ENCODE data around the gene C17orf100. TPM values are rescaled to one million over a fixed set of nuclear protein-coding genes. Genes with fewer than 3 reads are reported as not detected.

Gene C17orf100
- total and polyA plus RNA-seq, 2 of the 13 experiments (the other 11 are each of a cell fraction or from before 2014, with no cell fraction given), result 3.6 to 8.7 TPM

DNA sequence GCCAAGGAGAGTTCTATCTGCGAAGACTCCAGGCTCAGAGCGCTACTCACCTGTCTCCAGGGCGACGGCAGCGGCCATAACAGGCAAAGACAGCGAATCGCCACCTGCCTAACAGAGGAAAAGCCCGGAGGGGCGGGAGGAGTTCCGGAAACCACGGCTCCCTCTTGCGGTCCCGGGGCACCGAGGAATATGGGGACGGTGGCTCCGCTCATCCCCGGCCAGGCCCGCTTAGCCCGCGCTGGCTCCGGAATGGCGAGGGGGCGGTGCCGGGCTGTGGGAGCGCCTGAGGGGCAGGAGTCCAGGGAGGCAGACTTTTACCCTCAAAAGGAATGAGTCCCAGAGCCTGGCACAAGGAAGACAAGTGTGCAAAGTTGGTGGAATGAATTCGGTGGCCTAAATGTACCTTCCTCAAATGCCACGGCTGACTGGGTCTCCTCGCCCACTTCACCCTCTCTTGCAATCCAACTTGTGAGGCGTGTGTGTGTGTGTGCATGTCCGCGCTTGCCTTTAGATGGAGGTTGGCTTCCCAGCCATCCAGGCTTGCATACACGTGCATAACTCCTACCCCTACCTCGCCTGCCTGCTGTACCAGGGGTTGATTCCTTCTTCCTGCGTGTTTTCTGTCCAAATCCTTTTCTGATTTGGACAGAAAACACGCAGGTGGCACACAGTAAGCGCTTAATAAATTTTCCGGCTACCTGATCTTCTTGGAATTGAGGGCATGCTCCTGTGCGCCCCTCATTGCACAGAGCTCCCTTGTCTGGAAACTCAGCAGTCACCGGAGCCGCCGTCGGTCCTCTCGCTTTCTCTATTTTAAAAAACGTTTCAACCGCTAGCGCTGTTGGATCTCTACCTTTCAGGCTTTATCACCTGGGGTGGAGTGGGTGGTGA, 3.5 kb downstream of the C17orf100 start:
- Histone ChIP-seq H3K4me3 (replicated peaks in 1 of 3; ENCODE audit: insufficient read depth in 1 of 3, low read depth in 2 of 3, low read length in 3 of 3) (0 out of 6 replicates have a peak overlapping the region, but pooled peaks of 1 of the 3 experiments have one; percentile 77), H3K9me3 (ENCODE audit: low read length) (no peaks in the 10 kb centered on the region), H3K79me2 (ENCODE audit: insufficient read depth, low read length) (peaks cover 41% of the 10 kb centered on the region), H3K4me1 (ENCODE audit: insufficient read depth, low read length) (peaks cover 40% of the 10 kb centered on the region), H3K9ac (ENCODE audit: insufficient read depth, low read depth, low read length) (no peak overlapping the region), H3K36me3 (replicated peaks in 1 of 2; ENCODE audit: control insufficient read depth in 1 of 2, insufficient read depth in 2 of 2, low read length in 2 of 2) (peaks cover 0 to 2% of the 10 kb centered on the region in 2 experiments; a peak in 3 of 5 replicates), H3K4me2 (ENCODE audit: low read depth, low read length) (peak overlapping the region; percentile 90), H4K20me1 (ENCODE audit: insufficient read depth, low read length) (peaks cover 14% of the 10 kb centered on the region), H3K27ac (ENCODE audit: extremely low read length, insufficient read depth, low read length) (no peak overlapping the region), H2AFZ (ENCODE audit: low read length) (no peak overlapping the region), H3K27me3 (ENCODE audit: control insufficient read depth in 1 of 2, insufficient read depth in 2 of 2, low read length in 2 of 2) (no peaks in the 10 kb centered on the region; a peak in 1 of 5 replicates)
- ATAC-seq (no peak), DNase-seq (ENCODE audit: low spot score) (no peak), FAIRE-seq (no peak)
- CTCF ChIA-PET (ENCODE audit: low intra/inter-chr PET ratio, low total read pairs), result no interaction called here
- POLR2A ChIA-PET, result no interaction called here
- intact Hi-C loops (cut with micrococcal nuclease; ENCODE audit: unreplicated experiment), result loop anchor here (5.0 kb wide), 1 partner anchor 357 kb away; the partner anchor contains the start of gene RNASEK
- 95% methylated on average over 35 of the region's 46 CpGs for WGBS (ENCODE audit: low lambda C conversion rate)
- BruUV-seq (replicated peaks), result no TSS peak
- in situ Hi-C loops (cut with HindIII; ENCODE audit: extremely low pct_ligation_motif_present, low pct_unique_long_range_greater_than_20kb), result no loop called here
- TF ChIP-seq, protein P1, sequence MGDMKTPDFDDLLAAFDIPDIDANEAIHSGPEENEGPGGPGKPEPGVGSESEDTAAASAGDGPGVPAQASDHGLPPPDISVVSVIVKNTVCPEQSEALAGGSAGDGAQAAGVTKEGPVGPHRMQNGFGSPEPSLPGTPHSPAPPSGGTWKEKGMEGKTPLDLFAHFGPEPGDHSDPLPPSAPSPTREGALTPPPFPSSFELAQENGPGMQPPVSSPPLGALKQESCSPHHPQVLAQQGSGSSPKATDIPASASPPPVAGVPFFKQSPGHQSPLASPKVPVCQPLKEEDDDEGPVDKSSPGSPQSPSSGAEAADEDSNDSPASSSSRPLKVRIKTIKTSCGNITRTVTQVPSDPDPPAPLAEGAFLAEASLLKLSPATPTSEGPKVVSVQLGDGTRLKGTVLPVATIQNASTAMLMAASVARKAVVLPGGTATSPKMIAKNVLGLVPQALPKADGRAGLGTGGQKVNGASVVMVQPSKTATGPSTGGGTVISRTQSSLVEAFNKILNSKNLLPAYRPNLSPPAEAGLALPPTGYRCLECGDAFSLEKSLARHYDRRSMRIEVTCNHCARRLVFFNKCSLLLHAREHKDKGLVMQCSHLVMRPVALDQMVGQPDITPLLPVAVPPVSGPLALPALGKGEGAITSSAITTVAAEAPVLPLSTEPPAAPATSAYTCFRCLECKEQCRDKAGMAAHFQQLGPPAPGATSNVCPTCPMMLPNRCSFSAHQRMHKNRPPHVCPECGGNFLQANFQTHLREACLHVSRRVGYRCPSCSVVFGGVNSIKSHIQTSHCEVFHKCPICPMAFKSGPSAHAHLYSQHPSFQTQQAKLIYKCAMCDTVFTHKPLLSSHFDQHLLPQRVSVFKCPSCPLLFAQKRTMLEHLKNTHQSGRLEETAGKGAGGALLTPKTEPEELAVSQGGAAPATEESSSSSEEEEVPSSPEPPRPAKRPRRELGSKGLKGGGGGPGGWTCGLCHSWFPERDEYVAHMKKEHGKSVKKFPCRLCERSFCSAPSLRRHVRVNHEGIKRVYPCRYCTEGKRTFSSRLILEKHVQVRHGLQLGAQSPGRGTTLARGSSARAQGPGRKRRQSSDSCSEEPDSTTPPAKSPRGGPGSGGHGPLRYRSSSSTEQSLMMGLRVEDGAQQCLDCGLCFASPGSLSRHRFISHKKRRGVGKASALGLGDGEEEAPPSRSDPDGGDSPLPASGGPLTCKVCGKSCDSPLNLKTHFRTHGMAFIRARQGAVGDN (CRISPR knock-in tag; IDR thresholded peaks at IDR 0.05), result peak; percentile 38
- no peak for TF ChIP-seq PHF5A (CRISPR knock-in tag; IDR thresholded peaks at IDR 0.05; ENCODE audit: low read depth, unreplicated experiment)
- TF ChIP-seq ZSCAN30 (CRISPR knock-in tag; IDR thresholded peaks at IDR 0.05), result no peak
- no peak for TF ChIP-seq ZZZ3 (CRISPR knock-in tag; IDR thresholded peaks at IDR 0.05; ENCODE audit: borderline replicate concordance)
- no peak for TF ChIP-seq MYPOP (CRISPR knock-in tag; IDR thresholded peaks at IDR 0.05)
- TF ChIP-seq, protein P2, sequence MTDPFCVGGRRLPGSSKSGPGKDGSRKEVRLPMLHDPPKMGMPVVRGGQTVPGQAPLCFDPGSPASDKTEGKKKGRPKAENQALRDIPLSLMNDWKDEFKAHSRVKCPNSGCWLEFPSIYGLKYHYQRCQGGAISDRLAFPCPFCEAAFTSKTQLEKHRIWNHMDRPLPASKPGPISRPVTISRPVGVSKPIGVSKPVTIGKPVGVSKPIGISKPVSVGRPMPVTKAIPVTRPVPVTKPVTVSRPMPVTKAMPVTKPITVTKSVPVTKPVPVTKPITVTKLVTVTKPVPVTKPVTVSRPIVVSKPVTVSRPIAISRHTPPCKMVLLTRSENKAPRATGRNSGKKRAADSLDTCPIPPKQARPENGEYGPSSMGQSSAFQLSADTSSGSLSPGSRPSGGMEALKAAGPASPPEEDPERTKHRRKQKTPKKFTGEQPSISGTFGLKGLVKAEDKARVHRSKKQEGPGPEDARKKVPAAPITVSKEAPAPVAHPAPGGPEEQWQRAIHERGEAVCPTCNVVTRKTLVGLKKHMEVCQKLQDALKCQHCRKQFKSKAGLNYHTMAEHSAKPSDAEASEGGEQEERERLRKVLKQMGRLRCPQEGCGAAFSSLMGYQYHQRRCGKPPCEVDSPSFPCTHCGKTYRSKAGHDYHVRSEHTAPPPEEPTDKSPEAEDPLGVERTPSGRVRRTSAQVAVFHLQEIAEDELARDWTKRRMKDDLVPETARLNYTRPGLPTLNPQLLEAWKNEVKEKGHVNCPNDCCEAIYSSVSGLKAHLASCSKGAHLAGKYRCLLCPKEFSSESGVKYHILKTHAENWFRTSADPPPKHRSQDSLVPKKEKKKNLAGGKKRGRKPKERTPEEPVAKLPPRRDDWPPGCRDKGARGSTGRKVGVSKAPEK (CRISPR knock-in tag; IDR thresholded peaks at IDR 0.05; ENCODE audit: borderline replicate concordance), result no peak
- TF ChIP-seq AGO2 (optimal IDR thresholded peaks at IDR 0.05; ENCODE audit: low read depth, low read length), result peak; percentile 72
- TF ChIP-seq ZBTB38 (CRISPR knock-in tag; IDR thresholded peaks at IDR 0.05), result 0 out of 2 replicates have a peak, but pooled peaks have one; percentile 20
- no peak for TF ChIP-seq ZNF205 (CRISPR knock-in tag; IDR thresholded peaks at IDR 0.05)
- peak; percentile 55 for TF ChIP-seq RBFOX2 (IDR thresholded peaks at IDR 0.05; ENCODE audit: low read depth, low read length)
- no peak for TF ChIP-seq NAIF1 (CRISPR knock-in tag; IDR thresholded peaks at IDR 0.05; ENCODE audit: borderline replicate concordance)
- no peak for TF ChIP-seq ZNF12 (CRISPR knock-in tag; IDR thresholded peaks at IDR 0.05)
